ENCODE results near the gene TENM3.

The TENM3 gene

DNA sequence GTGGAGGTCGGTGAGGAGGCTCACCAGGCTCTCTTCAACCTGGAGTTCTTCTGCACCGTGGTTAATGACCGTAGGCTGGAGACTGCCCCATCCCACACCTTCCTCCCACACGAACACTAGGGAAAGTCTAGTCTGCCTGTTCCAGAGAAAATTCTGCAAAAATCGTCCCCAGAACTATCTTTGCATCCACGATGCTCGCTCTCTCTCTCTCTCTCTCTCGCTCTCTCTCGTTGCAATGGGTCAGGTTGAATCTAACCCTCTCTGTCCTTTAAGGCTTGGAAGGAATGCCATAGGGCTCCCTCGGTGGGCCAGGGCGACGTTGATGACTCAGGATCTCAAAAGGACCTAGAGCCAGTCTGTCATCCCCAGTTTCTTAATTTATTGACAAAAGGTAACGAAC is 562.5 kb downstream of the TENM3 start:
- no peak for FAIRE-seq
- TF ChIP-seq, protein P1, sequence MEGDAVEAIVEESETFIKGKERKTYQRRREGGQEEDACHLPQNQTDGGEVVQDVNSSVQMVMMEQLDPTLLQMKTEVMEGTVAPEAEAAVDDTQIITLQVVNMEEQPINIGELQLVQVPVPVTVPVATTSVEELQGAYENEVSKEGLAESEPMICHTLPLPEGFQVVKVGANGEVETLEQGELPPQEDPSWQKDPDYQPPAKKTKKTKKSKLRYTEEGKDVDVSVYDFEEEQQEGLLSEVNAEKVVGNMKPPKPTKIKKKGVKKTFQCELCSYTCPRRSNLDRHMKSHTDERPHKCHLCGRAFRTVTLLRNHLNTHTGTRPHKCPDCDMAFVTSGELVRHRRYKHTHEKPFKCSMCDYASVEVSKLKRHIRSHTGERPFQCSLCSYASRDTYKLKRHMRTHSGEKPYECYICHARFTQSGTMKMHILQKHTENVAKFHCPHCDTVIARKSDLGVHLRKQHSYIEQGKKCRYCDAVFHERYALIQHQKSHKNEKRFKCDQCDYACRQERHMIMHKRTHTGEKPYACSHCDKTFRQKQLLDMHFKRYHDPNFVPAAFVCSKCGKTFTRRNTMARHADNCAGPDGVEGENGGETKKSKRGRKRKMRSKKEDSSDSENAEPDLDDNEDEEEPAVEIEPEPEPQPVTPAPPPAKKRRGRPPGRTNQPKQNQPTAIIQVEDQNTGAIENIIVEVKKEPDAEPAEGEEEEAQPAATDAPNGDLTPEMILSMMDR (IDR thresholded peaks at IDR 0.05; ENCODE audit: insufficient read depth, missing control alignments), result no peak
- no peak for DNase-seq (ENCODE audit: insufficient read length, low spot score)

DNA sequence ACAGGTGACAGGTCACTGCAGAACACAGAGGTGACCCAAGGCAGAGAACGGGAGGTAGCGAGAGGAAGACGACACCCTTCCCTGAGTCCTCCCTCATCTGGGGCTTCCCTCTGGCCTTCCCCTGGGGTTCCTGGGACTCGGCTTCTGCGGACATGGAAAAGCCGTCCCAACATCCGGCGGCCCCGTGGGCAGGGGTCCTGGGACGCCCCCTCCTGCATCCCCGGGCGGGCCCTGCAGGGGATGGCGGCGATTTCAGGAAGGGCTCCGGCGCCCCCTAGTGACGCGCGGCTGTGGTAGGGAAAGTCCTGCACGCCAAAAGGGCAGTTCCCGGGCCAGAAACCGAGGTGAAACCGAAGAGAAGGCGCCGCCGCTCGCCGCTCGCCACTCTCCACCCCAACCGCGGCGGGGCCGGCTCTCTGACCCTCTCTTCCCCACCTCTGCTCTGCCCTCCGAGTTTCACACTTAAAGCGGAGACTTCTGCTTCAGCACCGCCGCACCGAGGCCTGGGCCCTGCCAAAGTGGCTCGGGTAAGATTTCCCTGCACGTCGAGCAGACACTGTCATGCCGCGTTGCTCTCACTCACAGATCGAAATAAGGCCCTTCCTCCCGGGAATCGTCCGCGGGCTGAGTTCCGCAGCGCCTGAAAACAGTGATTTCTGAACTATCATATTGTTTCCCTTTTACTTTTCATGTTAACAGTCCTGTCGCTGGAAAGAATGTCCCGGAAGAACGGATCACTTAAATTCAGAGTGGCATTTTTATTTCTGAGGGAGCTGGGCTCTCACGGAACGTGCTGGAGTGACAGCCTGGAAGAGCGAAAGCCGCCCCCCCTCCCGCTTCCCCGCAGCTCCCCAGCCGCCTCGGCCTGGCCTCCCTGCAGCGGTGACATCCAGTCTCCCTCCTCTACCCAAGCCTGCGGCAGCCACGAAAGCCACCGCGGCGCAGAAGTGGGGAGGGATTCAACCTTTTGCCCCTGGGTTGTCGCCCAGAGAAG is 563.4 kb downstream of the TENM3 start:
- FAIRE-seq (no peak), DNase-seq (ENCODE audit: insufficient read length, low spot score) (peak; percentile 60)
- TF ChIP-seq, protein P1 (IDR thresholded peaks at IDR 0.05; ENCODE audit: insufficient read depth, missing control alignments), result peak; percentile 80

DNA sequence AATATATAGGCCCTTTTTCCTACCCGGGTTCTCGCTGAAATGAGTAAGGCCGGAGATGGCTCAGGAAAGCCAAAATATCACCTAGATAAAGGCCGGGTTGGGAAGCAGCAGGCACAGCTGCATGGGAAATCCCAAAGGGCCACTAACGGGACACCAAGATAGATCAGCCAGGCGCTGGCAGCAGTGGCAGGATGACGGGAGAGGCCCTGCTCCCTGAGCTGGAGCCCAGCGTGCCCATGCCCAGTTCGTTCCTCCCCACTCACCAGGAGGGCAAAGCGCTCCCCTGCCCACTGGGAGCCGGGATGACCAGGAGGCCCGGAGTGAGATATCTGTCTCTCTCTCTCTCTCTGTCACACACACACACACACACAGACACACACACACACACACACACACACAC is 564.1 kb downstream of the TENM3 start:
- DNase-seq (ENCODE audit: insufficient read length, low spot score) (no peak), FAIRE-seq (no peak)
- TF ChIP-seq, protein P1 (IDR thresholded peaks at IDR 0.05; ENCODE audit: insufficient read depth, missing control alignments), result no peak

DNA sequence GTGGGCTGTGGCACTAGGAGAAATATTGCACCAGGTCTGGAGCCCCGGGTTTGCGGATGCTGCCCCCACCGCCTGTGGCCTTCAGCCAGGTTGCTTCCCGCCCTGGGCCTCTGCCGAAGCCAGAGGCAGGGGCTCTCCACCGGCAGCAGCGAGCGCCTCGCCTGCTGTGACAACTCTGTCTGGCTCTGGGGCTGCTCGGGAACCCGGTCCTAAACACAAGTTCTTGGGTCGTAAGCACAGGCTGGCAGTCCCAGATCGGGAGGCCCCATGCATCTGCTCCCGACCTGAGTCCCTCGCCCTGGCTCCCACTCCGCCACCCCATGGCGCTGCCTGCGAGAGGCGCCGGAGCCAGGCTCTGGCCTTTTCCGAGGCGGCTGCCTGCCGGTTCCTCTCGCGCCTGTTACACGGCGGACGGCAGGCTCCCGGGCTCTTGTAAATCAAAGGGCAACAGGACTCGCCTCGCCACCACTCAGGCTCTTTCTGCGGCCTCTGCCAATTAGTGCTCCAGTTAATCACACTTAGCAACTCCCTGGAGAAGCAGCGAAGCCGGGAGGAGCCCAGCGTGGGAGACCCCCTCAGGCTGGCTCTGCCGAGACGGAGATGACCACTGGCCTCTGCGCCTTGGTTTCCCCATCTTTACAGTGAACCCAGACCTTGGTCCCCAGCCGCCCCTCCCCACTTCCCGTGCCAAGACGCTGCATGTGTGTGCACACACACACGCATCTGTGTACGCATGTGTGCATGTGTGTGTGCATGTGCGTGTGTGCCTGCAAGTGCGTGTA is 564.8 kb downstream of the TENM3 start:
- DNase-seq (ENCODE audit: insufficient read length, low spot score), result no peak
- TF ChIP-seq, protein P1 (IDR thresholded peaks at IDR 0.05; ENCODE audit: insufficient read depth, missing control alignments), result no peak
- FAIRE-seq, result no peak

GRCh38 chr4:182808673-182809416 is 565.6 kb downstream of the TENM3 start:
- FAIRE-seq (no peak), DNase-seq (ENCODE audit: insufficient read length, low spot score) (no peak)
- TF ChIP-seq, protein P1 (IDR thresholded peaks at IDR 0.05; ENCODE audit: insufficient read depth, missing control alignments), result no peak

GRCh38 chr4:182809417-182810102 is 566.4 kb downstream of the TENM3 start:
- no peak for DNase-seq (ENCODE audit: insufficient read length, low spot score)
- TF ChIP-seq, protein P1 (IDR thresholded peaks at IDR 0.05; ENCODE audit: insufficient read depth, missing control alignments), result no peak
- no peak for FAIRE-seq

All from D721Med (cell line).